ENCODE results near the gene RHEB. TPM values are rescaled to one million over a fixed set of nuclear protein-coding genes. Genes with fewer than 3 reads are reported as not detected.

RHEB gene
- total RNA-seq, 4 donors from 2014 or later, result 37.1 to 82.6 (median 54.4) TPM

- DNase-seq, result no peak
- no peaks in the 10 kb centered on the region for H3K27me3 ChIP-seq
- peaks cover 0 to 5% (median 0%) of the 10 kb centered on the region in 3 donors for H3K36me3 ChIP-seq
- H3K4me3 ChIP-seq, result no peak overlapping the region
- 75 to 76% methylated on average over 4 of the region's 4 CpGs for WGBS, 2 donors
- peak overlapping the region; percentile 41 to 68 (median 56) for H3K27ac ChIP-seq
- H3K4me1 ChIP-seq, result peaks cover 6 to 69% (median 35%) of the 10 kb centered on the region in 3 donors
- no peak for TF ChIP-seq POLR2A (IDR thresholded peaks at IDR 0.05)
- TF ChIP-seq CTCF (IDR thresholded peaks at IDR 0.05), result no peak
- H3K9me3 ChIP-seq, result no peaks in the 10 kb centered on the region
- intact Hi-C loops (cut with DNase I), result no loop called here
These were observed 14.9 kb downstream of the RHEB start for GRCh38 chr7:151504715-151505326.

GRCh38 chr7:151503902-151504714 is 15.6 kb downstream of the RHEB start:
- WGBS, 2 donors, result 60 to 70% methylated on average over 6 to 7 of the region's 7 CpGs
- H3K27me3 ChIP-seq, result no peaks in the 10 kb centered on the region
- peak overlapping the region in 3 of 4 donors; percentile 44 to 68 (median 68) for H3K27ac ChIP-seq
- H3K9me3 ChIP-seq, result no peaks in the 10 kb centered on the region
- DNase-seq, result no peak
- H3K4me3 ChIP-seq, result no peak overlapping the region
- H3K4me1 ChIP-seq, result peaks cover 6 to 68% (median 30%) of the 10 kb centered on the region in 3 donors
- peaks cover 0 to 2% (median 0%) of the 10 kb centered on the region in 3 donors for H3K36me3 ChIP-seq
- intact Hi-C loops (cut with DNase I), result no loop called here
- TF ChIP-seq CTCF (IDR thresholded peaks at IDR 0.05), result no peak
- TF ChIP-seq POLR2A (IDR thresholded peaks at IDR 0.05), result no peak

DNA sequence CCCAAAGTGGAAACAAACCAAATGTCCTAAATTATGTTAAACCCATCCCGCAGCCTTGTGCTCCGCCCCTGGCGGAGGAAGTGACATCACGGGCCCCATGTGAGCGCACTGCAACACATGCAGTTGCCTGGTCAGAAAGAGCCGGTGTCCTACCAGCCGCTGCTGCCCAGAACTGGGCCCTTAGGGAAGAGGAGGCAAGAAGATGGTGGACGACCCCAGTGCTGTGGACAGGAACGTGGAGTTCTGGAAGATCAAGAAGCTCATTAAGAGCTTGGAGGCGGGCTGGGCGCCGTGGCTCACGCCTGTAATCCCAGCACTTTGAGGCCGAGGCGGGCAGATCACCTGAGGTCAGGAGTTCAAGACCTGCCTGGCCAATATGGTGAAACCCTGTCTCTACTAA is 18.0 kb downstream of the RHEB start:
- no peak for DNase-seq
- Histone ChIP-seq H3K27me3 (no peaks in the 10 kb centered on the region), H3K27ac (no peak overlapping the region), H3K9me3 (no peaks in the 10 kb centered on the region), H3K4me1 (peaks cover 2 to 62% (median 24%) of the 10 kb centered on the region in 3 donors), H3K4me3 (no peak overlapping the region), H3K36me3 (peaks cover 0 to 4% (median 0%) of the 10 kb centered on the region in 3 donors)
- TF ChIP-seq CTCF (IDR thresholded peaks at IDR 0.05) (no peak), POLR2A (IDR thresholded peaks at IDR 0.05) (no peak)
- intact Hi-C loops (cut with DNase I), result no loop called here
- 97 to 99% methylated on average over 11 to 15 of the region's 15 CpGs for WGBS, 2 donors

GRCh38 chr7:151498495-151498894 is 21.2 kb downstream of the RHEB start:
- intact Hi-C loops (cut with DNase I), result no loop called here
- H3K9me3 ChIP-seq, result no peaks in the 10 kb centered on the region
- H3K4me1 ChIP-seq, result peaks cover 0 to 65% (median 16%) of the 10 kb centered on the region in 3 donors
- DNase-seq, result no peak
- no peak for TF ChIP-seq POLR2A (IDR thresholded peaks at IDR 0.05)
- no peak for TF ChIP-seq CTCF (IDR thresholded peaks at IDR 0.05)
- H3K27me3 ChIP-seq, result no peaks in the 10 kb centered on the region
- WGBS, 2 donors, result 84 to 90% methylated on average over 5 of the region's 5 CpGs
- H3K36me3 ChIP-seq, result peaks cover 0 to 4% (median 0%) of the 10 kb centered on the region in 3 donors
- H3K4me3 ChIP-seq, result no peak overlapping the region
- no peak overlapping the region for H3K27ac ChIP-seq

- no peaks in the 10 kb centered on the region for H3K9me3 ChIP-seq
- DNase-seq, result no peak
- peaks cover 0 to 4% (median 0%) of the 10 kb centered on the region in 3 donors for H3K36me3 ChIP-seq
- 91% methylated on average over 9 to 10 of the region's 10 CpGs for WGBS, 2 donors
- intact Hi-C loops (cut with DNase I), result no loop called here
- no peak overlapping the region for H3K4me3 ChIP-seq
- no peaks in the 10 kb centered on the region for H3K27me3 ChIP-seq
- H3K4me1 ChIP-seq, result peaks cover 0 to 66% (median 15%) of the 10 kb centered on the region in 3 donors
- no peak overlapping the region for H3K27ac ChIP-seq
- TF ChIP-seq CTCF (IDR thresholded peaks at IDR 0.05) (no peak), POLR2A (IDR thresholded peaks at IDR 0.05) (no peak)
These were observed 22.3 kb downstream of the RHEB start for GRCh38 chr7:151497306-151497871.

All from esophagus squamous epithelium (tissue), 5 donors.